Epithelial cell of proximal tubule (primary cell): ENCODE results near the gene CTSW. TPM values are rescaled to one million over a fixed set of nuclear protein-coding genes. Genes with fewer than 3 reads are reported as not detected.
"Not testable (repeated sequence)": the region's sequence is repeated elsewhere in the genome, so short reads cannot be mapped to it uniquely, and the experiment has no call there.

Experiments used
- DNase-seq: peaks from one replicate; pipeline ENCODE4 v3.0.0-alpha.2; 2011; ENCODE audit warnings: low read depth
- H3K4me3 ChIP-seq: 2 replicates; pipeline ENCODE4 v1.5.1; 2011; ENCODE audit warnings: low read depth, mild to moderate bottlenecking, low read length
- CTCF ChIP-seq: conservative IDR thresholded peaks from 2 replicates; pipeline ENCODE4 v1.5.1; 2012; ENCODE audit warnings: low read depth, mild to moderate bottlenecking, low read length
- total RNA-seq: library from RNA; depleted of rRNA; stranded (reverse); fragments of >200 nt; gene quantifications from 2 replicates; pipeline ENCODE4 v1.2.3, GENCODE V29; 2015

Gene CTSW
- total RNA-seq, 1 donor from 2014 or later, result 1.2 TPM

GRCh38 chr11:65847746-65848145 is 31.9 kb upstream of the CTSW start:
- no peak for DNase-seq
- TF ChIP-seq CTCF, result no peak
- H3K4me3 ChIP-seq, result no peak overlapping the region

GRCh38 chr11:65848693-65849092 is 30.9 kb upstream of the CTSW start:
- H3K4me3 ChIP-seq, DNase-seq: not testable (repeated sequence)

GRCh38 chr11:65849366-65849765 is 30.3 kb upstream of the CTSW start:
- no peak for TF ChIP-seq CTCF
- no peak overlapping the region for H3K4me3 ChIP-seq
- DNase-seq, result no peak

GRCh38 chr11:65849771-65850216 is 29.8 kb upstream of the CTSW start:
- no peak for TF ChIP-seq CTCF
- H3K4me3 ChIP-seq, result no peak overlapping the region
- DNase-seq, result no peak

- no peak for DNase-seq
- no peak overlapping the region for H3K4me3 ChIP-seq
- no peak for TF ChIP-seq CTCF
Measured at GRCh38 chr11:65850217-65851082, 29.2 kb upstream of the CTSW start.

GRCh38 chr11:65851083-65851579 is 28.5 kb upstream of the CTSW start:
- H3K4me3 ChIP-seq, result no peak overlapping the region
- TF ChIP-seq CTCF, result peak; percentile 58
- DNase-seq, result no peak

- no peak for TF ChIP-seq CTCF
Measured at GRCh38 chr11:65851811-65852507, 27.7 kb upstream of the CTSW start.

More at GRCh38 chr11:65851811-65852507, 27.7 kb upstream of the CTSW start:
- H3K4me3 ChIP-seq, result no peak overlapping the region
- DNase-seq, result no peak
